ENCODE results near the gene FBXO27. TPM values are rescaled to one million over a fixed set of nuclear protein-coding genes. Genes with fewer than 3 reads are reported as not detected.
"Not testable (repeated sequence)": the region's sequence is repeated elsewhere in the genome, so short reads cannot be mapped to it uniquely, and the experiment has no call there.

The FBXO27 gene
- total RNA-seq, 1 donor from 2014 or later: 0.24 TPM

GRCh38 chr19:39074205-39074692, 41.9 kb upstream of the FBXO27 start:
- H3K4me3 Mint-ChIP-seq: no peak overlapping the region
- intact Hi-C loops (cut with micrococcal nuclease): no loop called here
- no peak overlapping the region for H3K27ac Mint-ChIP-seq

GRCh38 chr19:39070888-39071287, 38.5 kb upstream of the FBXO27 start:
- DNase-seq: no peak
- no peak overlapping the region for H3K4me3 Mint-ChIP-seq
- intact Hi-C loops (cut with micrococcal nuclease): no loop called here
- H3K27ac Mint-ChIP-seq: no peak overlapping the region
- ChIA-PET POLR2A (no interaction called here), CTCF (no interaction called here)
- peaks cover 6% of the 10 kb centered on the region for H3K4me1 Mint-ChIP-seq
- peaks cover 2% of the 10 kb centered on the region for H3K9me3 Mint-ChIP-seq
- ATAC-seq (ENCODE audit: low read depth): no peak
- TF ChIP-seq, protein P1, sequence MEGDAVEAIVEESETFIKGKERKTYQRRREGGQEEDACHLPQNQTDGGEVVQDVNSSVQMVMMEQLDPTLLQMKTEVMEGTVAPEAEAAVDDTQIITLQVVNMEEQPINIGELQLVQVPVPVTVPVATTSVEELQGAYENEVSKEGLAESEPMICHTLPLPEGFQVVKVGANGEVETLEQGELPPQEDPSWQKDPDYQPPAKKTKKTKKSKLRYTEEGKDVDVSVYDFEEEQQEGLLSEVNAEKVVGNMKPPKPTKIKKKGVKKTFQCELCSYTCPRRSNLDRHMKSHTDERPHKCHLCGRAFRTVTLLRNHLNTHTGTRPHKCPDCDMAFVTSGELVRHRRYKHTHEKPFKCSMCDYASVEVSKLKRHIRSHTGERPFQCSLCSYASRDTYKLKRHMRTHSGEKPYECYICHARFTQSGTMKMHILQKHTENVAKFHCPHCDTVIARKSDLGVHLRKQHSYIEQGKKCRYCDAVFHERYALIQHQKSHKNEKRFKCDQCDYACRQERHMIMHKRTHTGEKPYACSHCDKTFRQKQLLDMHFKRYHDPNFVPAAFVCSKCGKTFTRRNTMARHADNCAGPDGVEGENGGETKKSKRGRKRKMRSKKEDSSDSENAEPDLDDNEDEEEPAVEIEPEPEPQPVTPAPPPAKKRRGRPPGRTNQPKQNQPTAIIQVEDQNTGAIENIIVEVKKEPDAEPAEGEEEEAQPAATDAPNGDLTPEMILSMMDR (IDR thresholded peaks at IDR 0.05): no peak
- no peaks in the 10 kb centered on the region for H3K36me3 Mint-ChIP-seq (ENCODE audit: low read depth)
- H3K27me3 Mint-ChIP-seq: peaks cover 6% of the 10 kb centered on the region

More at GRCh38 chr19:39074205-39074692, 41.9 kb upstream of the FBXO27 start:
- ChIA-PET POLR2A (interaction anchor here (0.7 kb wide), 1 partner anchor 231 kb away, joined by 3 read pairs; no protein-coding TSS in a partner anchor), CTCF (no interaction called here)
- Mint-ChIP-seq H3K9me3 (no peaks in the 10 kb centered on the region), H3K4me1 (peaks cover 6% of the 10 kb centered on the region), H3K27me3 (peaks cover 13% of the 10 kb centered on the region), H3K36me3 (ENCODE audit: low read depth) (no peaks in the 10 kb centered on the region)
- DNase-seq (no peak), ATAC-seq (ENCODE audit: low read depth) (no peak)
- TF ChIP-seq, protein P1 (IDR thresholded peaks at IDR 0.05): no peak

- POLR2A ChIA-PET, H3K4me1 Mint-ChIP-seq: not testable (repeated sequence)
These were observed 35.9 kb upstream of the FBXO27 start for GRCh38 chr19:39068259-39068658.

GRCh38 chr19:39067104-39067503, 34.8 kb upstream of the FBXO27 start:
- ChIA-PET POLR2A (no interaction called here), CTCF (no interaction called here)
- no peak overlapping the region for H3K4me3 Mint-ChIP-seq
- TF ChIP-seq, protein P1 (IDR thresholded peaks at IDR 0.05): no peak
- peaks cover 2% of the 10 kb centered on the region for H3K9me3 Mint-ChIP-seq
- DNase-seq (no peak), ATAC-seq (ENCODE audit: low read depth) (no peak)
- H3K4me1 Mint-ChIP-seq: no peaks in the 10 kb centered on the region
- H3K27ac Mint-ChIP-seq: no peak overlapping the region
- no peaks in the 10 kb centered on the region for H3K36me3 Mint-ChIP-seq (ENCODE audit: low read depth)
- intact Hi-C loops (cut with micrococcal nuclease): no loop called here
- H3K27me3 Mint-ChIP-seq: peaks cover 6% of the 10 kb centered on the region

More at GRCh38 chr19:39068259-39068658, 35.9 kb upstream of the FBXO27 start:
- H3K4me3 Mint-ChIP-seq; intact Hi-C loops (cut with micrococcal nuclease); CTCF ChIA-PET; H3K9me3 Mint-ChIP-seq; ATAC-seq (ENCODE audit: low read depth); H3K27me3 Mint-ChIP-seq; H3K27ac Mint-ChIP-seq; H3K36me3 Mint-ChIP-seq (ENCODE audit: low read depth); DNase-seq: not testable (repeated sequence)

GRCh38 chr19:39065928-39066327, 33.6 kb upstream of the FBXO27 start:
- H3K9me3 Mint-ChIP-seq: peaks cover 2% of the 10 kb centered on the region
- peaks cover 8% of the 10 kb centered on the region for H3K27me3 Mint-ChIP-seq
- H3K4me1 Mint-ChIP-seq: no peaks in the 10 kb centered on the region
- intact Hi-C loops (cut with micrococcal nuclease): no loop called here
- ChIA-PET POLR2A (no interaction called here), CTCF (no interaction called here)
- no peaks in the 10 kb centered on the region for H3K36me3 Mint-ChIP-seq (ENCODE audit: low read depth)
- H3K27ac Mint-ChIP-seq: no peak overlapping the region
- no peak overlapping the region for H3K4me3 Mint-ChIP-seq
- DNase-seq (no peak), ATAC-seq (ENCODE audit: low read depth) (no peak)
- TF ChIP-seq, protein P1 (IDR thresholded peaks at IDR 0.05): no peak

DNA sequence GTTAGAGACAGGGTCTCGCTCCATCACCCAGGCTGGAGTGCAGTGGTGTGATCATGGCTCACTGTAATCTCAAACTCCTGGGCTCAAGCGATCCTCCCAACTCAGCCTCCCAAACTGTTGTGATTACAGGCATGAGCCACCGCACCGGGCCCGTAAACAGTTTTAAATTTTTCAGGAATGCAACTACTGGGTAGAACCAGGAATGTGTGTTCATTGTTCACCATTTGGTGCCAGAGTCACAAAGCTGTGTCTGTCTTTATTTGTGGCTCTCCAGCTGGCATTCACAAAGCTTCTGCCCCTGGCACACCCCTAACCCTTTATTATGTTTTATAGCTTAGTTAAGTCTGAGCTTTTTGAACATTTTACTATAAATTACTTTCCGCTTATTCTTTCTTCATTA, 32.1 kb upstream of the FBXO27 start:
- Mint-ChIP-seq H3K9me3 (peaks cover 2% of the 10 kb centered on the region), H3K36me3 (ENCODE audit: low read depth) (no peaks in the 10 kb centered on the region), H3K4me1 (no peaks in the 10 kb centered on the region), H3K4me3 (no peak overlapping the region), H3K27me3 (peaks cover 9% of the 10 kb centered on the region), H3K27ac (no peak overlapping the region)
- DNase-seq (no peak), ATAC-seq (ENCODE audit: low read depth) (no peak)
- intact Hi-C loops (cut with micrococcal nuclease): no loop called here
- ChIA-PET CTCF (no interaction called here), POLR2A (no interaction called here)
- TF ChIP-seq, protein P1 (IDR thresholded peaks at IDR 0.05): no peak
